NCI-H187 treated with DMSO at 0.1 percent for 48 hours (cell line): ENCODE data around the gene OR6C4.
"Not testable (repeated sequence)": the region's sequence is repeated elsewhere in the genome, so short reads cannot be mapped to it uniquely, and the experiment has no call there.

Experiments used
- DNase-seq: peaks from one replicate; lab custom pipeline; 2025; lab: John Stamatoyannopoulos, UW

OR6C4 gene

DNA sequence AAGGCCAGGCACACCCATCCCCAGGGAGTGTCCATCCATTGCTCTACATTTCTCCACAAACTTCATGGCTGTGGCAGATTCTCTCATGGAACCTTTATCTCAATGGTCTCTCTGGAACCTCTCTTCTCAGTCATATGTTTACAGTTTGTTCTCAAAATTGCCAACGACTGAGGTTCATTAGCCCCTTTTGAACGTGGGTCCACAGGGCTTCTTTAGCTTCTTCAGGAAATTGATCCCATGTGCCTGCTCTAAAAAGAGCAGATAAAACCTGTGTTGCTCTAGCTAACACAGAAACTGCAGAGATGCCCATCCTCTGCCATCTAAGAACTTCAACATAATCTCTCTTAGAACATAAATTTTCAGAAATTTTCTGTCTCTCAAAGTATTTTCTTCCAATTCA, at the start of gene OR6C4:
Gene OR6C4 (plus strand): TSS at position 301 of the 400 bp plus-strand sequence. CDS start 1,625 bp downstream, outside the sequence.
- DNase-seq: no peak

DNA sequence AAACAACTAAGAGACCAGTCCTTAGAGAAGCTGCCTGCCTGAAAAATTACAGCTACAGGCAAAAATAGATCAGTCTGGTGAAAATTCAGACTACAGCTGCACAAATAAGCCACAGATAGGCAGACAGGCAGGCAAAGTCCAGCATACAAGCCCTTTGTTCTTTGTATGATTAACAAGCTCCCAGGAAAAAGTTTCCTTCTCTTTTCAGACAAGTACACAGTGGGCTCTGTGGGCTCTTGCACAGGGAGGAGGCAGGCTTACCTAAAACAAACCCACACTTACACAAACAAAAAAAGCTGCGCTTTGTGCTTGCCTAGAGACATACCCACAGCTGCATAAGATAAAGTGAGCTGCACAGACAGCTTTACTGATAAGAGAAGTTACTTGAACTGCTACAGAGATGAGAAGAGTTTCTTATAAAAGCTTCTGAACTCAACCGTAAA, 49.6 kb upstream of the OR6C4 start:
- no peak for DNase-seq

DNA sequence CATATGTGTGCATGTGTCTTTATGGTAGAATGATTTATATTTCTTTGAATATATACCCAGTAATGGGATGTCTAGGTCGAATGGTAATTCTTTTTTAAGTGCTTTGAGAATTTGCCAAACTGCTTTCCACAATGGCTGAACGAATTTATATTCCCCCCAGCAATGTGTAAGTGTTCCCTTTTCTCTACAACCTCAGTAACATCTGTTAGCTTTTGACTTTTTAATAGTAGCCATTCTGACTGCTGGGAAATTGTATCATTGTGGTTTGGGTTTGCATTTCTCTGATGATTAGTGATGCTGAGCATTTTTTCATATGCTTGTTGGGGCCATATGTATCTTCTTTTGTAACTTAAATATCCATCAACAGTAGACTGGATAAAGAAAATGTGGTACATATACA, 47.8 kb upstream of the OR6C4 start:
- DNase-seq: no peak

DNA sequence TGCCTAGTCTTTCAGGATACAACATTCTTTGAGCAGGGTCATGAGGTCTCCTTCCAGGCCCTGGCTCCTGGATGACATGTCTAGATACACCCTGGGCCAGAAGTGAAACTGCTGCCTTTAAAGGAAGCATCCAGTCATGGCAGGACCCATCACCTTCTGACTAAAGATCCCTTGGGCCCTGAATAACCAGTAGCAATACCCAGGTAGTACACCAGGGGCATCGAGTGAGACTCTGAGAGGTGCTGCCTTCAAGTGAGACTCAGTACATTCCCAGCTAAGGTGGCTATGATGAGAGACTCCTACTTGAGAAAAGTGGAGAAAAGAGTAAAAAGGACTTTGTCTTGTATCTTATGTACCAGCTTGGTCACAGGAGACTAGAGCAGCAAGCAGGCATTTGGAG, 33.7 kb upstream of the OR6C4 start:
- DNase-seq: no peak

DNA sequence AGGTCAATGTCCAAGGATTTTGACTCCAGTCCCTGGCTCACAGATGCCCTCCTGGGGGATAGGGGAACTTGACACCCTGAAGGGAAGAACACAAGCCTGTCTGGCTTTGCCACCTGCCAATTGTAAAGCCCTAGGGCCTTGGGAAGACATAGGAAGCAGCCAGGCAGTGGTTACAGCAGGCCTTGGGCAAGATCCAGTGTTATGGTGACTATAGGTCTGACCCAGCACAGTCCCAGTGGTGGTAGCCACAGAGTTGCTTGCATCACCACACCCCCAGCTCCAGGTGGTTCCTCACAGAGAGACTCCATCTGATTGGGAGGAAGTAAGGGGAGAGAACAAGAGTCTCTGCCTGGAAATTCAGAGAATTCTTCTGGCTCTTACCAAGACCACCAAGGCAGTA, 33.0 kb upstream of the OR6C4 start:
- no peak for DNase-seq

DNA sequence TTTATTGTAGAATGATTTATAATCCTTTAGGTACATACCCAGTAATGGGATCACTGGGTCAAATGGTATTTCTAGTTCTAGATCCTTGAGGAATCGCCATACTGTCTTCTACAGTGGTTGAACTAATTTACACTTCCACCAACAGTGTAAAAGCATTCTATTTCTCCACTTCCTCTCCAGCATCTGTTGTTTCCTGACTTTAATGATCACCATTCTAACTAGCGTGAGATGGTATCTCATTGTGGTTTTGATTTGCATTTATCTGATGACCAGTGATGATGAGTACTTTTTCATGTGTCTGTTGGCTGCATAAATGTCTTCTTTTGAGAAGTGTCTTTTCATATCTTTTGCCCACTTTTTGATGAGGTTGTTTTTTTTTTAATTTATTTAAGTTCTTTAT, 1.2 kb upstream of the OR6C4 start:
- DNase-seq: not testable (repeated sequence)

DNA sequence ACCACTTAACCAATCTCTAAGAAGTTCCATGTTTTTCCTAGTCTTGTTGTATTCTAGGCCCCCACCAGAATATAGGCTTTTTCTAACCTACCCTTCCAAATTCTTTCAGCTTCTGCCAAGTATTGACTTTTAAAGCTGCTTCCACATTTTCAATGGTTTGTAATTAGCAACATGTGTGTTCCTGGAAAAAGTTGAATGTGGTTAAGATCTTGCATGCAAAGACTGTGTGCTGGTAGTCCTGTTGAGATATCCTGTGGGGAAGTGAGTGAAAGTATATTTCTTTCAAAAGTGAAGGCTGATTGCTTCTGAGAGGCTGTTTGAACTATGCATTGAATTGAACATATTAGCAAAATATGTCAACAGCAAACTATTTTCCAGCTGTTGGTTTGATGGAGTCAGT, 646 bp upstream of the OR6C4 start:
- no peak for DNase-seq

DNA sequence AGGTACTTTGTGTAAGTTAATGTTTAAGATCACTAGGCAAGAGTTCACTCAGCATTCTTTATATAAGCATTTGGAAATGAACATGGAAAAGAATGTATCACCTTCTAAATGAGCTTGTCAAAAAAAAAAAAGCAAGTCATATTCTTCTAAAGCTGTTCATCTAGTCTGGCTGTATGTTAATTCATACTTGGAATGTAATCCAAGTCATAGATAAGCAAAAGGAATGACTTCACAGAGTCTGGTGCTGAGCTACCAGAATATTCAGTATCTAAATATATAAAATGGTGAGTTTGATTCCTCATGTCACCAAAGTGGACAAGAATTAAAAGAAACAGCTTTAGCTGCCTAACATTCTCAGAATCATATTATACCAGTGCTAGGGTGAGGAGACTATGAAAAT, 4.9 kb downstream of the OR6C4 start:
- no peak for DNase-seq

DNA sequence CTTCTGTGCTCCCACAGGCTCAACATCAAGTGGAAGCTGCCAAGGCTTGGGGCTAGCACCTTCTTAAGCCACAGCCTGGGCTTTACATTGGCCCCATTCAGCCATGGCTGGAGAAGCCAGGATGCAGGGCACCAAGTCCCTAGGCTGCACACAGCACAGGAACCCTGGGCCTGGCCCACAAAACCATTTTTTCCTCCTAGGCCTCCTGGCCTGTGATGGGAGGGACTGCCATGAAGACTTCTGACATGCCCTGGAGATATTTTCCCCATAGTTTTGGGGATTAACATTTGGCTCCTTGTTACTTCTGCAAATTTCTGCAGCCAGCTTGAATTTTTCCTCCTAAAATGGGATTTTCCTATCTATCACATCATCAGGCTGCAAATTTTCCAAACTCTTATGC, 20.7 kb downstream of the OR6C4 start:
- not testable (repeated sequence) for DNase-seq

DNA sequence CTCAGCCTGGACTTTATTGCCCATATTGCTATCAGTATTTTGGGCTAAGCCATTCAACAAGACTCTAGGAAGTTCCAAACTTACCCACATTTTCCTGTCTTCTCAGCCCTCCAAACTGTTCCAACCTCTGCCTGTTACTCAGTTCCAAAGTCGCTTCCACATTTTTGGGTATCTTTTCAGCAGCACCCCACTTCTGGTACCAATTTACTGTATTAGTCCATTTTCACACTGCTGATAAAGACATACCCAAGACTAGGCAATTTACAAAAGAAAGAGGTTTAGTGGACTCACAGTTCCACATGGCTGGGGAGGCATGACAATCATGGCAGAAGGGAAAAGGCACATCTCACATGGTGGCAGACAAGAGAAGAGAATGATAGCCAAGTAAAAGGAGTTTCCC, 21.3 kb downstream of the OR6C4 start:
- not testable (repeated sequence) for DNase-seq

DNA sequence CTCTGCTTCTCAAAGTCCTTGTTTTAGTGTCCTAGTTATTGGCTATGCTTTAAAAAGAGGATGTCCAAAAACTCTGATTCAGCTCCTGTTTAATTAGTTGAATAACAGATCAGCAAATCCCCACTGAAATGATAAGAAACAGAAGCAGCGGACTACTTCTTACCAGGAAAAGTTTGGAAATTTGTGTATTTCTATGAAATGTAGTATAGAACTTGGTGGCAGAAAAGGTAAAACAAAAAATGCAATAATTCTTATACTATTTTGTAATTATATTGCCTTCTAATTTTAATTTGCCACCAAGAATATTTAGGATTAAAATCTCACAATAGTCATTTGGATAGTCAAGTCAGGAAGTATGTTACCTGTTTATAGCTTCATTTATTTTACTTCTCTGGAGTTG, 22.8 kb downstream of the OR6C4 start, which contains the start of gene OR2AP1:
Gene OR2AP1 (plus strand): TSS at position 301 of the 400 bp plus-strand sequence. CDS start 1,947 bp downstream, outside the sequence.
- no peak for DNase-seq

DNA sequence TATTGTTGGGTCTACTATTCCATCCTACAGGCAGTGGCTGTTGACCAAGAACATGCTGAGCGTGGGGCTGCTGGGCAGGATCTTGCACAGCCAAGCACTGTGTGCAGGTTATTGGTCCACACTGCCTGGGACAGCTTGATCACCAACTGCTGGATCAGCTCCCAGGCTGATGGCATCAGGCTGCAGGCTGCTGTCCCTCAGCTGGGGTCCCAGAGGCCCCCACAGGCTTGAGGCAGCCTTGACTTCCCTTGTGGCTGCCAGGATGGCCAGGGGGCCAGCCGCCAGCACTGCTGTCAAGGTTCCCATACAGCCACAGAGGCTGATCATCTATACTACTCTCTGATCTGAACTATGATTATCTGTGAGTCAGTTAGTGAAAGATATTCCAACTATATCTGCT, 32.7 kb downstream of the OR6C4 start:
- DNase-seq: no peak

DNA sequence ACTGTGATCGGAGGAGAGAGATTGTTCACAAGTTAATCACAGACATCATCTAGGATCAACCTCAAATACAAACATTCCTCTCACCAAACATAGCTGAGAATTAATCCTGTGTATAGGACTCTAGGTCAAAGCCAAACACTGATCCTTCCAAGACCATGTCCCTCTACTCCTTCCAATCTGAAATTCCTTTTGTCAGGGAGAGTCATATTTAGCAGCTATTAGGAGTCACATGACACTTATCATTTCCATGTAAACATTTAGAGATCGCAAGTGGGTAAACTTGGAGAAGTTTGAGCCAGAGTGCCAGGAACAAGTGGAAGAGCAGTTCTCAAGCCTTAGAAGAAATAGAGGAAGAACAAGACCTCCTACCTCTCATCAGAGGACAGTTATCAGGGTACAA, 36.4 kb downstream of the OR6C4 start:
- no peak for DNase-seq

DNA sequence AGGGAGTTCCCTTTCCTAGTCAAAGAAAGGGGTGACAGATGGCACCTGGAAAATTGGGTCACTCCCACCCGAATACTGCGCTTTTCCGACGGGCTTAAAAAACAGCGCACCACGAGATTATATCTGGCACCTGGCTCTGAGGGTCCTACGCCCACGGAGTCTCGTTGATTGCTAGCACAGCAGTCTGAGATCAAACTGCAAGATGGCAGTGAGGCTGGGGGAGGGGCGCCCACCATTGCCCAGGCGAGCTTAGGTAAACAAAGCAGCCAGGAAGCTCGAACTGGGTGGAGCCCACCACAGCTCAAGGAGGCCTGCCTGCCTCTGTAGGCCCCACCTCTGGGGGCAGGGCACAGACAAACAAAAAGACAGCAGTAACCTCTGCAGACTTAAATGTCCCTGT, 40.8 kb downstream of the OR6C4 start:
- not testable (repeated sequence) for DNase-seq
